B cell (primary cell): ENCODE data around the gene WDR48. TPM values are rescaled to one million over a fixed set of nuclear protein-coding genes. Genes with fewer than 3 reads are reported as not detected.

Experiments used
- ATAC-seq: fragments of 200-7000 bp; cut with Tn5 transposase; one replicate; pipeline ENCODE4 v1.10.0; 2021; ENCODE audit warnings: low read depth, mild to moderate bottlenecking, moderate number of reproducible peaks, moderate library complexity
- CTCF ChIA-PET: fragments of 350-600 bp; sonication (Branson Sonifier 250); formaldehyde crosslinking; loops from one replicate; lab custom pipeline; 2021; ENCODE audit warnings: antibody characterized with exemption, inconsistent platforms; lab: Charles Lee
- POLR2A ChIA-PET: fragments of 350-600 bp; sonication (Branson Sonifier 250); formaldehyde crosslinking; loops from one replicate; lab custom pipeline; 2021; ENCODE audit warnings: antibody characterized with exemption; lab: Charles Lee
- DNase-seq: peaks from one replicate; pipeline ENCODE4 v3.0.0; 2013
- H2AFZ ChIP-seq: 2 replicates; pipeline ENCODE4 v1.6.1; 2012; ENCODE audit warnings: mild to moderate bottlenecking, low read depth, low read length; ENCODE audit not compliant: insufficient read depth, poor library complexity, severe bottlenecking
- H3K27ac ChIP-seq, 2 donors: 1 replicate in 1 of 2; 2 replicates in 1 of 2; pipeline ENCODE4 v1.5.1; 2012 to 2013; ENCODE audit warnings: low read length in 2 of 2, mild to moderate bottlenecking in 2 of 2, moderate library complexity in 1 of 2
- H3K27me3 ChIP-seq, 4 experiments: fragments of 200-600 bp in 1 of 4; sonication (generic) in 1 of 4; replicated peaks in 1 of 4; 1 replicate in 2 of 4; 2 replicates in 2 of 4; pipeline versions ENCODE4 v1.6.1 to v1.7.0; 2013 to 2016; ENCODE audit warnings: low read length in 3 of 4, mild to moderate bottlenecking in 2 of 4, mixed read lengths in 1 of 4, moderate library complexity in 1 of 4; ENCODE audit not compliant: insufficient read depth in 4 of 4, control insufficient read depth in 3 of 4; ENCODE audit errors: control extremely low read depth in 1 of 4
- H3K36me3 ChIP-seq, 2 experiments: replicated peaks in 1 of 2; 1 replicate in 1 of 2; 2 replicates in 1 of 2; pipeline versions ENCODE4 v1.6.1 to v1.7.1; 2013; ENCODE audit warnings: low read length in 1 of 2; ENCODE audit not compliant: insufficient read depth in 2 of 2, control insufficient read depth in 1 of 2; ENCODE audit errors: control extremely low read depth in 1 of 2, extremely low read depth in 1 of 2
- H3K4me1 ChIP-seq, 2 donors: fragments of 200-600 bp in 1 of 2; sonication (generic) in 1 of 2; 1 replicate in 1 of 2; 2 replicates in 1 of 2; pipeline versions ENCODE4 v1.5.1 to v1.6.1; 2013 to 2017; ENCODE audit warnings: low read length in 2 of 2; ENCODE audit not compliant: control insufficient read depth in 2 of 2, insufficient read depth in 2 of 2
- H3K4me2 ChIP-seq: replicated peaks from 2 replicates; pipeline ENCODE3; 2012; ENCODE audit warnings: mild to moderate bottlenecking, low read depth, low read length; ENCODE audit not compliant: poor library complexity, severe bottlenecking
- H3K4me3 ChIP-seq, 5 experiments: fragments of 200-600 bp in 1 of 5; sonication (generic) in 1 of 5; 1 replicate in 3 of 5; 2 replicates in 2 of 5; pipeline versions ENCODE4 v1.5.1 to v1.7.0; 2011 to 2016; ENCODE audit warnings: low read length in 4 of 5, mild to moderate bottlenecking in 4 of 5, low read depth in 2 of 5, control low read depth in 1 of 5, moderate library complexity in 1 of 5; ENCODE audit not compliant: insufficient read depth in 1 of 5; ENCODE audit errors: control extremely low read depth in 1 of 5, extremely low read depth in 1 of 5
- H3K79me2 ChIP-seq: fragments of 200-600 bp; sonication (generic); one replicate; pipeline ENCODE4 v1.6.0; 2016; ENCODE audit warnings: low read length; ENCODE audit not compliant: control insufficient read depth, insufficient read depth
- H3K9ac ChIP-seq: fragments of 200-600 bp; sonication (generic); 2 replicates; pipeline ENCODE4 v1.6.1; 2017; ENCODE audit warnings: mild to moderate bottlenecking, low read length, moderate library complexity
- H3K9me3 ChIP-seq, 3 donors: one replicate each; pipeline versions ENCODE4 v1.6.1 to v1.7.1; 2013; ENCODE audit warnings: low read length in 2 of 3; ENCODE audit not compliant: control insufficient read depth in 2 of 3, insufficient read depth in 1 of 3; ENCODE audit errors: control extremely low read depth in 1 of 3
- H4K20me1 ChIP-seq: 2 replicates; pipeline ENCODE4 v1.6.0; 2012; ENCODE audit warnings: mild to moderate bottlenecking, low read length; ENCODE audit not compliant: insufficient read depth, control insufficient read depth, poor library complexity, severe bottlenecking
- H3K27ac Mint-ChIP-seq: one replicate; pipeline ENCODE4 v1.8.0; 2021; ENCODE audit warnings: mixed read lengths
- H3K27me3 Mint-ChIP-seq: one replicate; pipeline ENCODE4 v1.8.0; 2021; ENCODE audit warnings: mixed read lengths
- H3K4me1 Mint-ChIP-seq: one replicate; pipeline ENCODE4 v1.8.0; 2021; ENCODE audit warnings: mixed read lengths
- H3K4me3 Mint-ChIP-seq: one replicate; pipeline ENCODE4 v1.8.0; 2021; ENCODE audit warnings: mixed read lengths
- H3K9me3 Mint-ChIP-seq: one replicate; pipeline ENCODE4 v1.8.0; 2022; ENCODE audit warnings: mixed read lengths; ENCODE audit not compliant: insufficient read depth
- EZH2 ChIP-seq: IDR thresholded peaks from 2 replicates; pipeline ENCODE4 v1.6.1; 2012; ENCODE audit warnings: borderline replicate concordance, low read depth, mild to moderate bottlenecking, moderate library complexity, low read length; ENCODE audit not compliant: insufficient read depth, poor library complexity, severe bottlenecking
- WGBS: methylation state at CpG from one replicate; pipeline ENCODE4 v1.1.5; 2013; ENCODE audit warnings: missing lambda C conversion rate; ENCODE audit not compliant: insufficient coverage; 5-methylcytosine and 5-hydroxymethylcytosine counted together
- intact Hi-C: fragments of 100-400 bp; cut with micrococcal nuclease; formaldehyde crosslinking; loops from one replicate; pipeline ENCODE4 v1.10.0; 2022
- polyA plus RNA-seq: library from polyadenylated mRNA; depleted of rRNA; stranded (reverse); fragments of >200 nt; gene quantifications from 2 replicates; pipeline ENCODE4 v1.2.3, GENCODE V29; 2012
- total RNA-seq, 2 donors: library from RNA; stranded (reverse); fragments of 120-200 nt in 1 of 2; gene quantifications; 1 replicate in 1 of 2; 2 replicates in 1 of 2; pipeline versions ENCODE4 v1.2.3 to v1.2.4, GENCODE V29; 2013 to 2022
- TF ChIP-seq, protein P1 (sequence below): fragments of 200-600 bp; IDR thresholded peaks from one replicate; pipeline ENCODE4 v1.8.0; 2022; ENCODE audit warnings: antibody characterized with exemption, mild to moderate bottlenecking

WDR48 gene
- total and polyA plus RNA-seq, 2 donors (not counting 1 experiment from before 2014, with no cell fraction given), result 20.8 to 68.6 TPM

DNA sequence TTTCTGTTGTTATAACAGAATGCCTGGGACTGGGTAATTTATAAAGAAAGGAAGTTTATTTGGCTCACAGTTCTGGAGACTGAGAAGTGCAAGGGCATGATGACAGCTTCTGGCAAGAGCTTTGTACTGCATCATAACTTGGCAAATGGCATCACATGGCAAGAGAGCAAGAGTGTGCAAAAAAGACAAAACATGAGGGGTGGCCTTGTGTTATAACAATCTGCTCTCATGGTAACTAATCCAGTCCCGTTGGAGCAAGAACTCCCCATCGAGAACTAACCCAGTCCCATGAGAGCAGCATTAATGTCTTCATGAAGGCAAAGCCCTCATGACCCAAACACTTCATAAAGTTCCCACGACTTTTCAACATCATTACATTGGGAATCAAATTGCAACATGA, 23.3 kb upstream of the WDR48 start:
- H3K9ac ChIP-seq, result no peak overlapping the region
- no peak overlapping the region for H3K27ac Mint-ChIP-seq
- no peaks in the 10 kb centered on the region for H3K9me3 ChIP-seq
- no peaks in the 10 kb centered on the region for H3K79me2 ChIP-seq
- no peaks in the 10 kb centered on the region for H3K27me3 ChIP-seq
- no peaks in the 10 kb centered on the region for H4K20me1 ChIP-seq
- no peak for DNase-seq
- no peaks in the 10 kb centered on the region for H3K36me3 ChIP-seq
- peaks cover 16% of the 10 kb centered on the region for H3K27me3 Mint-ChIP-seq
- ChIA-PET CTCF (no interaction called here), POLR2A (no interaction called here)
- H3K9me3 Mint-ChIP-seq, result no peaks in the 10 kb centered on the region
- 92% methylated on average over 2 of the region's 3 CpGs for WGBS
- no peaks in the 10 kb centered on the region for H3K4me1 ChIP-seq
- peaks cover 1% of the 10 kb centered on the region for H3K4me1 Mint-ChIP-seq
- H2AFZ ChIP-seq, result no peak overlapping the region
- H3K4me2 ChIP-seq, result no peak overlapping the region
- TF ChIP-seq EZH2, result no peak
- TF ChIP-seq, protein P1, sequence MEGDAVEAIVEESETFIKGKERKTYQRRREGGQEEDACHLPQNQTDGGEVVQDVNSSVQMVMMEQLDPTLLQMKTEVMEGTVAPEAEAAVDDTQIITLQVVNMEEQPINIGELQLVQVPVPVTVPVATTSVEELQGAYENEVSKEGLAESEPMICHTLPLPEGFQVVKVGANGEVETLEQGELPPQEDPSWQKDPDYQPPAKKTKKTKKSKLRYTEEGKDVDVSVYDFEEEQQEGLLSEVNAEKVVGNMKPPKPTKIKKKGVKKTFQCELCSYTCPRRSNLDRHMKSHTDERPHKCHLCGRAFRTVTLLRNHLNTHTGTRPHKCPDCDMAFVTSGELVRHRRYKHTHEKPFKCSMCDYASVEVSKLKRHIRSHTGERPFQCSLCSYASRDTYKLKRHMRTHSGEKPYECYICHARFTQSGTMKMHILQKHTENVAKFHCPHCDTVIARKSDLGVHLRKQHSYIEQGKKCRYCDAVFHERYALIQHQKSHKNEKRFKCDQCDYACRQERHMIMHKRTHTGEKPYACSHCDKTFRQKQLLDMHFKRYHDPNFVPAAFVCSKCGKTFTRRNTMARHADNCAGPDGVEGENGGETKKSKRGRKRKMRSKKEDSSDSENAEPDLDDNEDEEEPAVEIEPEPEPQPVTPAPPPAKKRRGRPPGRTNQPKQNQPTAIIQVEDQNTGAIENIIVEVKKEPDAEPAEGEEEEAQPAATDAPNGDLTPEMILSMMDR, result no peak
- H3K4me3 Mint-ChIP-seq, result no peak overlapping the region
- ATAC-seq, result no peak
- intact Hi-C loops, result no loop called here
- H3K27ac ChIP-seq, result no peak overlapping the region
- no peak overlapping the region for H3K4me3 ChIP-seq

DNA sequence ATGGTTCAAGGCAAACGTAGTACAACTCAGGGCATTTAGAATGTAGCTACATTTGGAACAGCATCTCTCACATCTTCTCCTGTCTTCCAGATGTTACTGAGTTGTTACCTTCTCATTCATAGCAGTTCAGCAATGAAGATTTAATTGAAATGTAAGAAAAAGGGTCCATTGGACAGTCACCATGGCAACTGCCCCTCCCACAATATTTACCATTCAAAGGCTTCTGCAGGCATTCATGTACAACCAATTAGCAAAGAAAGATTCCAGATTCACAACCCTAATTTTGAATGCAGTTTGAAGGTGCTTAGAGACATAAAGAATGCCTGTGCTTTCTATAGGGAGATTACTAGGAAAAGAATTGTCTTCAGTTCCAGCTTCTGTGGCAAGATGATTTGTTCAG, 22.3 kb upstream of the WDR48 start:
- CTCF ChIA-PET, result interaction anchor here (1.0 to 2.3 kb wide), 3 partner anchors 11 to 261 kb away, joined by 3 to 12 read pairs (median 3); no protein-coding TSS in a partner anchor
- no peaks in the 10 kb centered on the region for H3K79me2 ChIP-seq
- TF ChIP-seq, protein P1, result no peak
- TF ChIP-seq EZH2, result no peak
- H3K4me2 ChIP-seq, result no peak overlapping the region
- Mint-ChIP-seq H3K9me3 (no peaks in the 10 kb centered on the region), H3K27me3 (peaks cover 16% of the 10 kb centered on the region), H3K4me3 (no peak overlapping the region), H3K4me1 (peaks cover 1% of the 10 kb centered on the region), H3K27ac (no peak overlapping the region)
- H2AFZ ChIP-seq, result no peak overlapping the region
- no peaks in the 10 kb centered on the region for H3K9me3 ChIP-seq
- no peaks in the 10 kb centered on the region for H3K27me3 ChIP-seq
- WGBS, result no CpG with 5 or more reads among the region's 1 CpG
- H3K9ac ChIP-seq, result no peak overlapping the region
- H3K36me3 ChIP-seq, result no peaks in the 10 kb centered on the region
- ATAC-seq (no peak), DNase-seq (no peak)
- H3K4me3 ChIP-seq, result no peak overlapping the region
- H3K4me1 ChIP-seq, result no peaks in the 10 kb centered on the region
- H4K20me1 ChIP-seq, result no peaks in the 10 kb centered on the region
- POLR2A ChIA-PET, result no interaction called here
- H3K27ac ChIP-seq, result no peak overlapping the region
- intact Hi-C loops, result no loop called here
